ENCODE measurements around the gene ELMO2.

DNA sequence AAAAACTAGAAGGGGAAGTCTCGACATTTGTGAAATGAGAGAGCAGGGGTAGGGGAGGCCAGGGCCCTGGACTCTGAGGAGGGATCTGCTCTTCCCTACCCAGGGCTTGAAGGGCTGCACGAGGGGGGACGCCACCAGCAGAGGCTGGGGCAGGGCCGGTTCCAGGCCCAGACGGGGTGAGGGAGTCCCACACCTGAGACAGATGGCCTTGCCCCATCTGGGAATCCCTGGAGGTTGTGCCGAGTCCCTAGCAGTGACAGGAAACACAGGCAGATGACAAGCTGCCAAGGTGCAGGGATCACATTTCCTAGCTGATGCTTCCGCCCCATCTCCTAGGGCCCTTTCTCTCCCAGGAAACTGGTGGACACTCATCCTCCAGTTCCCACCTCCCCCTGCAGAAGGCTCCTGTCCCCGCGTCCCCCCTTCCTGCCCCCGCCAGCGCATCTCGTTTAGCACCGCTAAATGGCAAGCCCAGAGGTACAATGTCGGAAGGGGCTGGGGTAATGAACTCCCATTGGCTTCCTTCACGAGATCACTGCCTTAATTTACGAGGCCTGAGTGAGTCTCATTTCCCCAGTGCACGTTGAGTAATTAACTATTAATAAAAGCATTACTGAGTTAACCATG is 63.0 kb downstream of the ELMO2 start:
- TF ChIP-seq, protein P1, sequence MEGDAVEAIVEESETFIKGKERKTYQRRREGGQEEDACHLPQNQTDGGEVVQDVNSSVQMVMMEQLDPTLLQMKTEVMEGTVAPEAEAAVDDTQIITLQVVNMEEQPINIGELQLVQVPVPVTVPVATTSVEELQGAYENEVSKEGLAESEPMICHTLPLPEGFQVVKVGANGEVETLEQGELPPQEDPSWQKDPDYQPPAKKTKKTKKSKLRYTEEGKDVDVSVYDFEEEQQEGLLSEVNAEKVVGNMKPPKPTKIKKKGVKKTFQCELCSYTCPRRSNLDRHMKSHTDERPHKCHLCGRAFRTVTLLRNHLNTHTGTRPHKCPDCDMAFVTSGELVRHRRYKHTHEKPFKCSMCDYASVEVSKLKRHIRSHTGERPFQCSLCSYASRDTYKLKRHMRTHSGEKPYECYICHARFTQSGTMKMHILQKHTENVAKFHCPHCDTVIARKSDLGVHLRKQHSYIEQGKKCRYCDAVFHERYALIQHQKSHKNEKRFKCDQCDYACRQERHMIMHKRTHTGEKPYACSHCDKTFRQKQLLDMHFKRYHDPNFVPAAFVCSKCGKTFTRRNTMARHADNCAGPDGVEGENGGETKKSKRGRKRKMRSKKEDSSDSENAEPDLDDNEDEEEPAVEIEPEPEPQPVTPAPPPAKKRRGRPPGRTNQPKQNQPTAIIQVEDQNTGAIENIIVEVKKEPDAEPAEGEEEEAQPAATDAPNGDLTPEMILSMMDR (IDR thresholded peaks at IDR 0.05) = no peak
- TF ChIP-seq POLR2A (IDR thresholded peaks at IDR 0.05) = no peak
